Ectodermal cell (in vitro differentiated cells): ENCODE data around the gene ABCF1.

ENCODE experiments used
- H3K27ac ChIP-seq: 2 replicates; pipeline ENCODE4 v1.7.0; 2013; ENCODE audit warnings: mild to moderate bottlenecking, low read depth, low read length; ENCODE audit not compliant: insufficient read depth, poor library complexity, severe bottlenecking
- H3K27me3 ChIP-seq: 2 replicates; pipeline ENCODE4 v1.7.0; 2013; ENCODE audit warnings: mild to moderate bottlenecking, low read length; ENCODE audit not compliant: insufficient read depth, control insufficient read depth, poor library complexity, severe bottlenecking
- H3K36me3 ChIP-seq: one replicate; pipeline ENCODE4 v1.7.0; 2013; ENCODE audit warnings: low read length; ENCODE audit not compliant: control insufficient read depth, insufficient read depth
- H3K4me1 ChIP-seq: one replicate; pipeline ENCODE4 v1.7.0; 2013; ENCODE audit warnings: low read length; ENCODE audit not compliant: control insufficient read depth, insufficient read depth
- H3K4me3 ChIP-seq: 2 replicates; pipeline ENCODE4 v1.7.0; 2013; ENCODE audit warnings: low read depth, low read length, control low read depth; ENCODE audit not compliant: insufficient read depth
- H3K9me3 ChIP-seq: 2 replicates; pipeline ENCODE4 v1.7.0; 2013; ENCODE audit warnings: mild to moderate bottlenecking, low read length, moderate library complexity; ENCODE audit not compliant: control insufficient read depth
- WGBS, 2 experiments: methylation state at CpG; one replicate each; pipeline ENCODE4 v1.1.7; 2013; ENCODE audit warnings: missing lambda C conversion rate in 2 of 2; 5-methylcytosine and 5-hydroxymethylcytosine counted together

Gene ABCF1

DNA sequence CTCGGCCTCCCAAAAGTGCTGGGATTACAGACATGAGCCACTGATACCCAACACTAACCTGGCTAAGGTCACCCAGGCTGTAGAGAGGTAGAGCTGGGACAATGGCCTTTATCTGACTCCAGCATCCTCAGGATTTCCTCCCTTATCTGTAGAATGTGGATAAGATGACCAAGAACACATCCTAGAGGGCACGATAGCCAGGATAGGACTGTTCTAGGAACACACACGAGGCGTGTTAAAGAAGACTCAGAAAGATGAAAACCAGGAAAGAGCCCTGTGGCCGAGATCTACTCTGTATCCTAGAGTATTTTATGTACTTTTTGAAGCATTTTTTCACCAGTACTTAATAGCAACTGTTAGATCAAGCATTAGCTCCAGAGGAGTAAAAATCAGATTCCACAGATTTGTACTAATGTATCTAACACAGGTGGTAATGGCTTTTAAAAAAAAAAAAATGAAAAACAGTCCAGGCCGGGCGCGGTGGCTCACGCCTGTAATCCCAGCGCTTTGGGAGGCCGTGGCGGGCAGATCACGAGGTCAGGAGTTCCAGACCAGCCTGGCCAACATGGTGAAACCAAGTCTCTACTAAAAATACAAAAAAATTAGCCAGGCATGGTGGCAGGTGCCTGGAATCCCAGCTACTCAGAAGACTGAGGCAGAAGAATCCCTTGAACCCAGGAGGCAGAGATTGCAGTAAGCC is 28.5 kb downstream of the ABCF1 start:
- Histone ChIP-seq H3K9me3 (no peaks in the 10 kb centered on the region), H3K36me3 (peaks cover 45% of the 10 kb centered on the region), H3K27ac (peak overlapping the region; percentile 1), H3K4me1 (no peaks in the 10 kb centered on the region), H3K4me3 (no peak overlapping the region), H3K27me3 (no peaks in the 10 kb centered on the region)
- WGBS, 2 experiments, result 95% methylated on average over 13 of the region's 13 CpGs

DNA sequence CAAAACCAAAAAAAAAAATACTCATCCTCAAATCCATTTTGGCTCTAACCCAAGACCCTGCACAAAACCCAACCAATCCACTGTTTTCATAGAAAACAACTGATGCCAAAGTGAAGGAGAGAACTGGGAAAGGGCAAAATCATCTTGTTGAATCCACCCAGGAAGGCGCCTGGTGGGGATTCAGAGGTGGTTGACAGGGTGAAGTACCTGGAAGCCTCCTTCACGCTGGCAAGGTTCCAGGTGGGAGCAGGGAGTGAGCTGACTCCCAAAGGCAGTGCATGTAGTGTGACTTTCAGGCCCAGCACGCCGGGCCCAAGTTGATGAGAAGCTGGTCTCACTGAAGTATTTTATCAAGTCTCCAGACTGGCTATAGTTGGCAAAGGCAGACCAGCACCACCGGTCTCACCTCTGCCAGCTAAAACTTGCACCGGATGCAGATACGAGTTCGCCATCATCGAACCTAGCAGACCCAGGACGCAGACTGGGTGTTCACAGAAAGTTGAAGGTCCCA is 29.3 kb downstream of the ABCF1 start:
- Histone ChIP-seq H3K27ac (no peak overlapping the region), H3K4me3 (no peak overlapping the region), H3K4me1 (no peaks in the 10 kb centered on the region), H3K9me3 (no peaks in the 10 kb centered on the region), H3K27me3 (no peaks in the 10 kb centered on the region), H3K36me3 (peaks cover 52% of the 10 kb centered on the region)
- 95% methylated on average over 10 of the region's 10 CpGs for WGBS, 2 experiments

DNA sequence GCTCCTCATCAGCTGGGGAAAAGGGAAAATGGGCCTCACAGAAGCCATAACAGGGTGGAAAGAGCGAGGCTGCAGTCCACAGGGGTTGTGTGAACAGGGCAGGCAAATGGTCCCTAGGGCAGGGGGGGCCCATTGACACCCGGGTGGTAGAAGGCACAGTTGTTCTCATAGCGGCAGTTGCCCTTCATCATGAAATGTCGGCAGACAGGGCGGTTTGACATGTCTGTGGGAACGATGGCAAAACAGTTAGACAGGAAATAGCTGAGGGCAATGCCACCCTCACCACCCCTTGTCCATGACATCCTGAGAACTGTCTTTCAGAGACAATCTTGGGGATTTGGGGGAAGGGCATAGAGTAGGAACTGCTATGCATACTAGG is 30.2 kb downstream of the ABCF1 start:
- no peak overlapping the region for H3K4me3 ChIP-seq
- no peaks in the 10 kb centered on the region for H3K27me3 ChIP-seq
- no peak overlapping the region for H3K27ac ChIP-seq
- H3K9me3 ChIP-seq, result no peaks in the 10 kb centered on the region
- 96 to 99% methylated on average over 6 of the region's 6 CpGs for WGBS, 2 experiments
- H3K4me1 ChIP-seq, result no peaks in the 10 kb centered on the region
- H3K36me3 ChIP-seq, result peaks cover 61% of the 10 kb centered on the region

DNA sequence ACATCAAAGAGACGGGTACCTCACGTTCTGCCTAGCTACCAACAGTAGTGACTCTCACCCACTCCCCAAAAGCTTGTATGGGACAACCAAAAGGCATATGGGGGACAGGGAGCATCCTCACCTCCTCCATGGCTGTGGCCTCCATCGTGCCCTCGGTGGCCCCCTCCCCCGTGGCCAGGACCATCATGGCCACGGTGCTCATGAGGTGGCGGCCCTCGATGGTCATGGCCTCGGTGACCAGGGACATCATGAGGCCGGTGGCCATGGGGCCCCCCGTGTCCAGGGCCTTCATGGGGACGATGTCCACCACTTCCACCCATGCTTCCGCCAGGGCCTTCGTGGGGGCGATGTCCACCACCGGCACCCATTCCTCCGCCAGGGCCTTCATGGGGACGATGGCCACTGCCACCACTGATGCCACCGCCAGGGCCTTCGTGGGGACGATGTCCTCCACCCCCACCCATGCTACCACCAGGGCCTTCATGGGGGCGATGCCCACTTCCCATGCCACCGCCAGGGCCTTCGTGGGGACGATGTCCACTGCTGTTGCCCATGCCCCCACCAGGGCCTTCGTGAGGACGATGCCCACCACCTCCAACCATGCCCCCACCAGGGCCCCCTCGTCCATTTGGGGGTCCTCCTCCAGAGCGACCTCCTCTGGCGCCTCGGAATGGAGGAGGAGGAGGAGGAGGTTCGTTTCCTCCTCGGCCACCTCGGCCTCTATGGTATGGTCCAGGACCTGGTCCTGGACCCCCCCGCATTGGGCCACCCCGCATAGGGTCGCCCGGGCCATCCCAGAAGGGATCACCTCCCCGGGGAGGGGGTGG is 30.8 kb downstream of the ABCF1 start:
- WGBS, 2 experiments, result 95 to 96% methylated on average over 39 of the region's 39 CpGs
- H3K27ac ChIP-seq, result no peak overlapping the region
- no peaks in the 10 kb centered on the region for H3K27me3 ChIP-seq
- H3K36me3 ChIP-seq, result peaks cover 67% of the 10 kb centered on the region
- no peaks in the 10 kb centered on the region for H3K4me1 ChIP-seq
- no peaks in the 10 kb centered on the region for H3K9me3 ChIP-seq
- no peak overlapping the region for H3K4me3 ChIP-seq

DNA sequence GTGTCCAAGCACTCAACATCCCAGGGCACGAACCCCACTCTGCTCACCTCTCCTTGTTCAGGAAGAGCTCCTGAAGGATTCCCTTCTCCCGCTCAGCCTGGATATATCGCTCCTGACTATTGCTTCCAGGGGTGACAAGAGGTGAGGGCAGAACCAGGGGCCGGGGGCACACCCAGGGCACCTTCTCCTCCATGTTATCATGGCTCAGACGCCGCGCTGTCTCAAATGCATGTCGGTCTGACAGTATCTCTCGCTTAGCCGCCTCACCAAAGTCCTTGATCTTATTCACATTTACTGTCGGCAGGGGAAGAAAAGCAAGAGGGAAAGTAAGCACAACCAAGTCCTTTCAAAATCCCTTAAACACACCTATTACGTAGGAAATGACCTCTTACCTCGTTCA is 32.7 kb downstream of the ABCF1 start:
- Histone ChIP-seq H3K9me3 (no peaks in the 10 kb centered on the region), H3K36me3 (peaks cover 85% of the 10 kb centered on the region), H3K4me3 (no peak overlapping the region), H3K27ac (no peak overlapping the region), H3K27me3 (no peaks in the 10 kb centered on the region), H3K4me1 (no peaks in the 10 kb centered on the region)
- WGBS, 2 experiments, result 95 to 96% methylated on average over 13 of the region's 13 CpGs

DNA sequence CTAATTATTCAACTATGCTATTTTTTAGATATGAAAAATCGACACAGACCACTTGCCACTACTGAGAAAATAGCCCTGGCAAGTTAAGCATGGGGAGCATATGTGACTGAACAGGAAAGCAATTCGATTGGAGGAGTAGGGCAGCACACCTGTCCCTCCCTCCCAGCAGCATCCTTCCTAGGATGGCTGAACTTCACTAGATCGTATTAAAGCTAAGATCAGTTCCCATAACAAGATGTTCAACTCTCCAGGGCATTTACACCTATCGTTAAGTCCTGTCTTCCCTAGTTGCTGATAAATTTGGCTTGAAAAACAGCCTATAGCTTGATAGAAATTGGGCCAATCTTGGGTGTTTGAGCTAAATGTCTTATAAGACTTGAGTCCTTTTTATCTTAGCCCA is 38.8 kb downstream of the ABCF1 start:
- H3K27me3 ChIP-seq, result no peaks in the 10 kb centered on the region
- peaks cover 14% of the 10 kb centered on the region for H3K4me1 ChIP-seq
- peaks cover 38% of the 10 kb centered on the region for H3K36me3 ChIP-seq
- H3K27ac ChIP-seq, result no peak overlapping the region
- no peak overlapping the region for H3K4me3 ChIP-seq
- H3K9me3 ChIP-seq, result no peaks in the 10 kb centered on the region
- WGBS, 2 experiments, result 93 to 97% methylated on average over 4 of the region's 4 CpGs

DNA sequence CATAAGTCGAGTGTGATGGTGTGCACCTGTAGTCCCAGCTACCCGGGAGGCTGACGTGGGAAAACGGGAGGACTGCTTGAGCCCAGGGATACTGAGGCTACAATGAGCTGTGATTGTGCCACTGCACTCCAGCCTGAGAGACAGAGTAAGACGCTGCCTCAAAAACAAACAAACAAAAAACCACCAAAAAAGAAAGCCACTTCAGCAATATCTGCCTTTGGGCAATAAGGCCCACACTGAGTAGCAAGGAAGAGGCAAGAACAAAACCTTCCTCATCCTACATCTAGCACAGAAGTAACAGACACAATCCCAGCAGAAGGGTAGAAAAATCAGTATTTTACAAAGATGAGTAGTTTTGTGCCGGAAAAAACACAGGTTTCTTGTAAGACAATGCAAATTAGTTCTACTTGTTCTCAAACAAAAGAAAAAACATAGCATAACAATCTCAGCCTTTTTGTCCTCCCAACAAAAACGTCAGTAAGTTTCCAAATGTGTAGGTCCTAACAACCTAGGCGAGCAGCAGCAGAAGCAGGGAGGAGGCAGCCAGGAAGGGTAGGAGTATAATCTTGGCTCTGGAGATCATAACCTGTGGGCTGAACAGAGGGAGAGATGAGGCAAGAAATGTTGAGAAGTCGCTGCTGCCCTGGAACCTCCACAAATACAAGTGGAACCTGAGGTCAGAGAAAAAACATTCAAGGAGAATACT is 40.1 kb downstream of the ABCF1 start:
- 89 to 90% methylated on average over 9 of the region's 9 CpGs for WGBS, 2 experiments
- Histone ChIP-seq H3K4me3 (no peak overlapping the region), H3K27ac (no peak overlapping the region), H3K9me3 (no peaks in the 10 kb centered on the region), H3K4me1 (peaks cover 14% of the 10 kb centered on the region), H3K27me3 (no peaks in the 10 kb centered on the region), H3K36me3 (peaks cover 26% of the 10 kb centered on the region)

DNA sequence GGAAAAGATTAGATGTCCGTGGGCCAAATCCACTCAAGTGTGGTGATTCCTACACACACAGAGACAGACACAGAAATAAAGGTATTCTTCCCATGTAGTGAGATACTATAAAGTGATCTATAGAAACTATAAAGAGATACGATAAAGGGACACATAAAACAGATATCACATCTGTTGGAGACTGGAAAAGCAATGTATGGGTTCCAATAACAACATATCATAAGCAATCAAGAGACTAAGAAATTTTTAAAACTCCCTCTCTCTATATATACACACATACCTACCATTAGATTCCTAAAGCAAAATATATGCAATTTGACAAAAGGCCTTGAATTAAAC is 40.6 kb downstream of the ABCF1 start:
- no peak overlapping the region for H3K27ac ChIP-seq
- WGBS, 2 experiments, result 89 to 100% methylated on average over 2 of the region's 2 CpGs
- H3K36me3 ChIP-seq, result peaks cover 21% of the 10 kb centered on the region
- H3K9me3 ChIP-seq, result no peaks in the 10 kb centered on the region
- H3K4me3 ChIP-seq, result no peak overlapping the region
- H3K4me1 ChIP-seq, result peaks cover 14% of the 10 kb centered on the region
- no peaks in the 10 kb centered on the region for H3K27me3 ChIP-seq

DNA sequence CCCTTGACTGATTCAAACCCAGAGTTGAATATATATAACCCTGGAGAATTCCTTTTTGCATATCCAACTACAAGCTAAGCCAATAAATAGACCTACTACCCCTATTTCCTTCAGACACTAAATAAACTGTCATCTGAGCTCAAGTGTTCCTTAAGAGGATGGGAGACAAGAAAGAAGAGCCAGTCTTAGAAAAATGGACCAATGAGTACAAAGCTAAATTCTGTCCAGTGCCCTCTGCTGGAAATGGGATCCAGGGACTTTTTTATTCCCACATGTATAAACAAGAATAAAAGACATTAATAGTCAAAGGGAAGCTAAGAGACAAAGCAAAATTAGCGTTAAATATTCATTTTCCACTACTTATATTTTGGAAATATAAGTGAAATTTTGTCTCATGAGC is 41.0 kb downstream of the ABCF1 start:
- peaks cover 14% of the 10 kb centered on the region for H3K4me1 ChIP-seq
- H3K36me3 ChIP-seq, result peaks cover 18% of the 10 kb centered on the region
- no peaks in the 10 kb centered on the region for H3K9me3 ChIP-seq
- H3K4me3 ChIP-seq, result no peak overlapping the region
- WGBS, 2 experiments, result 100% methylated on average over 1 of the region's 1 CpG; no CpG with 5 or more reads in 1 of the 2 experiments
- H3K27me3 ChIP-seq, result no peaks in the 10 kb centered on the region
- no peak overlapping the region for H3K27ac ChIP-seq

DNA sequence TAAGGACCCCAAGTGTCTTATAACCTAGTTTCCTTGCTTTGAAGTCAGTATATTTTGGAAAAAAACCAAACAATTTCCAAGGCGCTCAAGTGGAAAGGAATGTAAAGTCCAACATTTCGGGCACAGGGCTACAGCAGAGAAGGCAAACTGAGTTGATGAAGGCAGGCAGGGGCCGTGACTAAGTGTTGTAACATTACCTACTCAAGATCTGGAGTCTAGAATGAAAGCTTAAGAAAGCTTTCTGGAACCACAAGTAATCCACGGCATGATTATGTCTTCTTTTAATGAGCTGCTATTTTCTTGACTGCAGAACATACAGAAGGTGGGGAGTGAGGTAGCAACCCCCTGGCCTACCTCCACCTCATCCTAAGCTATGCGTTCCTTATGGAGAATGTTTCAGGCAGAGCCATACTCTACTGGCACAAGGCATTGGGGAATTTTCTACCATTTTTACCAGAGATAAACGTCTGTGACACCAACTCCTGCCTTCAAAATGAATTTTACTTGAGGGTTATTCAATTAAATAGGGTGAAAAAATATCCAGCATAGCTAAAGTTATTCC is 41.5 kb downstream of the ABCF1 start:
- H3K4me3 ChIP-seq, result no peak overlapping the region
- peaks cover 14% of the 10 kb centered on the region for H3K4me1 ChIP-seq
- peaks cover 12% of the 10 kb centered on the region for H3K36me3 ChIP-seq
- WGBS, 2 experiments, result 79 to 89% methylated on average over 6 of the region's 6 CpGs
- H3K27me3 ChIP-seq, result no peaks in the 10 kb centered on the region
- no peak overlapping the region for H3K27ac ChIP-seq
- H3K9me3 ChIP-seq, result no peaks in the 10 kb centered on the region
